MCF 10A (cell line): ENCODE data around the gene UGT3A1. TPM values are rescaled to one million over a fixed set of nuclear protein-coding genes. Genes with fewer than 3 reads are reported as not detected.

ENCODE experiments used
- BruUV-seq: library from RNA; stranded (reverse); fragments of 400-500 nt; replicated peaks from 2 replicates; lab custom pipeline; 2021; lab: Mats Ljungman, UMichigan
- CTCF ChIA-PET: fragments of 300-600 bp; sonication (Branson Sonifier 250); formaldehyde crosslinking; extraction: SDS; loops from one replicate; lab custom pipeline; 2021; ENCODE audit warnings: antibody characterized with exemption, inconsistent platforms; lab: Yijun Ruan, JAX
- POLR2A ChIA-PET: fragments of 300-600, 350-650 bp; sonication (Branson Sonifier 250); formaldehyde crosslinking; extraction: SDS; loops from one replicate; lab custom pipeline; 2020; ENCODE audit warnings: antibody characterized with exemption, inconsistent platforms; lab: Yijun Ruan, JAX
- DNase-seq: peaks from one replicate; pipeline ENCODE4 v3.0.0-alpha.2; 2018; ENCODE audit not compliant: unreplicated experiment
- H3K27ac Mint-ChIP-seq: one replicate; pipeline ENCODE4 v1.8.0; 2022; ENCODE audit warnings: mild to moderate bottlenecking, low read depth, mixed read lengths; ENCODE audit not compliant: unreplicated experiment
- H3K27me3 Mint-ChIP-seq: one replicate; pipeline ENCODE4 v1.8.0; 2022; ENCODE audit warnings: mixed read lengths; ENCODE audit not compliant: insufficient read depth, unreplicated experiment
- H3K36me3 Mint-ChIP-seq: one replicate; pipeline ENCODE4 v1.8.0; 2022; ENCODE audit warnings: mild to moderate bottlenecking, moderate library complexity, mixed read lengths; ENCODE audit not compliant: insufficient read depth, unreplicated experiment
- H3K4me1 Mint-ChIP-seq: one replicate; pipeline ENCODE4 v1.8.0; 2022; ENCODE audit warnings: mixed read lengths; ENCODE audit not compliant: insufficient read depth, unreplicated experiment
- H3K4me3 Mint-ChIP-seq: one replicate; pipeline ENCODE4 v1.8.0; 2022; ENCODE audit warnings: mild to moderate bottlenecking, moderate library complexity, mixed read lengths; ENCODE audit not compliant: unreplicated experiment
- H3K9me3 Mint-ChIP-seq: one replicate; pipeline ENCODE4 v1.8.0; 2022; ENCODE audit warnings: mixed read lengths; ENCODE audit not compliant: unreplicated experiment
- intact Hi-C: fragments of 100-400 bp; cut with micrococcal nuclease; formaldehyde crosslinking; loops from 2 replicates; pipeline ENCODE4 v1.14.1; 2022
- total RNA-seq: library from RNA; stranded (reverse); gene quantifications from 2 replicates; pipeline ENCODE4 v1.2.3, GENCODE V29; 2022
- TF ChIP-seq, protein P1 (sequence below): fragments of 200-600 bp; IDR thresholded peaks from one replicate; pipeline ENCODE4 v1.8.0; 2022; ENCODE audit warnings: antibody characterized with exemption, mild to moderate bottlenecking; ENCODE audit not compliant: unreplicated experiment

UGT3A1 gene
- total RNA-seq, 1 experiment from 2014 or later = not detected

DNA sequence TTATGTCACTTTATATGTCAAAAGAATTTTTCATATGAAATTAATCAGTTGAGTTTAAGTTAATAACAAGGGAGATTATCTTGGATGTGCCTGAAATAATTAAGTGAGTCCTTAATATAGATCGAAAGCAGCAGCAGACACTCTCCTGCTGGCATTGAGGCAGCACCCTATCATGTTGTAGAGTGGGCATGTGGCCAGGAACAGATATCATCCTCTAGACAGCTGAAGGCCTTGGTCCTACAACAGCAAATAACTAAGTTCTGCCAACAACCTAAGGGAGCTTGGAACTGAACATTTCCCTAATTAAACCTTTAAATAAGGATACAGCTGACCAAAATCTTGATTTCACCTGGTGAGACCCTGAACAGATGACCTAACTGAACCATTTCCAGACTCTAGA is 25.8 kb upstream of the UGT3A1 start:
- Mint-ChIP-seq H3K4me1 (no peaks in the 10 kb centered on the region), H3K4me3 (no peak overlapping the region), H3K27me3 (no peaks in the 10 kb centered on the region), H3K9me3 (peaks cover 3% of the 10 kb centered on the region), H3K36me3 (no peaks in the 10 kb centered on the region), H3K27ac (no peak overlapping the region)
- intact Hi-C loops = no loop called here
- POLR2A ChIA-PET = no interaction called here
- CTCF ChIA-PET = no interaction called here
- no TSS peak for BruUV-seq
- DNase-seq = no peak
- TF ChIP-seq, protein P1, sequence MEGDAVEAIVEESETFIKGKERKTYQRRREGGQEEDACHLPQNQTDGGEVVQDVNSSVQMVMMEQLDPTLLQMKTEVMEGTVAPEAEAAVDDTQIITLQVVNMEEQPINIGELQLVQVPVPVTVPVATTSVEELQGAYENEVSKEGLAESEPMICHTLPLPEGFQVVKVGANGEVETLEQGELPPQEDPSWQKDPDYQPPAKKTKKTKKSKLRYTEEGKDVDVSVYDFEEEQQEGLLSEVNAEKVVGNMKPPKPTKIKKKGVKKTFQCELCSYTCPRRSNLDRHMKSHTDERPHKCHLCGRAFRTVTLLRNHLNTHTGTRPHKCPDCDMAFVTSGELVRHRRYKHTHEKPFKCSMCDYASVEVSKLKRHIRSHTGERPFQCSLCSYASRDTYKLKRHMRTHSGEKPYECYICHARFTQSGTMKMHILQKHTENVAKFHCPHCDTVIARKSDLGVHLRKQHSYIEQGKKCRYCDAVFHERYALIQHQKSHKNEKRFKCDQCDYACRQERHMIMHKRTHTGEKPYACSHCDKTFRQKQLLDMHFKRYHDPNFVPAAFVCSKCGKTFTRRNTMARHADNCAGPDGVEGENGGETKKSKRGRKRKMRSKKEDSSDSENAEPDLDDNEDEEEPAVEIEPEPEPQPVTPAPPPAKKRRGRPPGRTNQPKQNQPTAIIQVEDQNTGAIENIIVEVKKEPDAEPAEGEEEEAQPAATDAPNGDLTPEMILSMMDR = no peak

DNA sequence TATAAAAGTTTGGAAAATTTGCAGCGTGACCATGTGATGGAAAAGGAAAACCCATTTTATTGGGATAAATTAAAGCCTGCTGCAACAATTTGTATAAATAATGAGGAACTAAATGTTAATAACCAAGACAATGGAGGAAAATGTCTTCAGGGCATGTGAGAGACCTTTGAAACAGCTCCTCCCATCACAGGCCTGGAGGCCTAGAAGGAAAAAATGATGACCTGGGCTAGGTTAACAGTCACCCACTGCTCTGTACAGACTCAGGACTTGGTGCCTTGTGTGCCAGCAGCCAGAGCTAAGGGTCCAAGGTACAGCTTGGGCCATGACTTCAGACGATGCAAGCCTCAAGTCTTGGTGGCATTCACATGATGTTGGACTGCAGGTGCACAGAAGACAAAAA is 22.0 kb upstream of the UGT3A1 start:
- BruUV-seq = no TSS peak
- Mint-ChIP-seq H3K27ac (no peak overlapping the region), H3K4me1 (no peaks in the 10 kb centered on the region), H3K4me3 (no peak overlapping the region), H3K36me3 (no peaks in the 10 kb centered on the region), H3K27me3 (no peaks in the 10 kb centered on the region), H3K9me3 (peaks cover 7% of the 10 kb centered on the region)
- POLR2A ChIA-PET = no interaction called here
- TF ChIP-seq, protein P1 = no peak
- CTCF ChIA-PET = no interaction called here
- intact Hi-C loops = no loop called here
- no peak for DNase-seq

DNA sequence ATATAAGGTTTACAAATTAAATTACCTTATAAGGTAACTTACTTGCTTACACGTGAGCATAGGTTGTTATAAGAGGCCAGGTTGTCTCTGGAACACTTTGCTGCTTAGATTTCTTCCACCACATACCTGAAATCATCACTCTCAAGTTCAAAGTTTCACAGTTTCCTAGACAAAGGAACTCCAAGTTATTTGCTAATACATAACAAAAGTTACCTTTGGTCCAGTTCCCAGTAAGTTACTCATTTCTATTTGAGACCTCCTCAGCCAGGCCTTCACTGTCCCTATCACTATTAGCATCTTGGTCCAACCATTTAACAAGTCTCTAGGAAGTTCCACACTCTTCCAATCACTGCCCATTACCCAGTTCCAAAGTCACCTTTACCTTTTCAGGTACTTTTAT is 18.5 kb upstream of the UGT3A1 start:
- DNase-seq = no peak
- Mint-ChIP-seq H3K4me1 (no peaks in the 10 kb centered on the region), H3K4me3 (no peak overlapping the region), H3K27ac (no peak overlapping the region), H3K36me3 (no peaks in the 10 kb centered on the region), H3K9me3 (peaks cover 15% of the 10 kb centered on the region), H3K27me3 (no peaks in the 10 kb centered on the region)
- TF ChIP-seq, protein P1 = no peak
- ChIA-PET POLR2A (no interaction called here), CTCF (interaction anchor here (0.6 kb wide), 1 partner anchor 962 kb away, joined by 3 read pairs; the partner anchor contains the start of gene AGXT2)
- BruUV-seq = no TSS peak
- intact Hi-C loops = no loop called here

DNA sequence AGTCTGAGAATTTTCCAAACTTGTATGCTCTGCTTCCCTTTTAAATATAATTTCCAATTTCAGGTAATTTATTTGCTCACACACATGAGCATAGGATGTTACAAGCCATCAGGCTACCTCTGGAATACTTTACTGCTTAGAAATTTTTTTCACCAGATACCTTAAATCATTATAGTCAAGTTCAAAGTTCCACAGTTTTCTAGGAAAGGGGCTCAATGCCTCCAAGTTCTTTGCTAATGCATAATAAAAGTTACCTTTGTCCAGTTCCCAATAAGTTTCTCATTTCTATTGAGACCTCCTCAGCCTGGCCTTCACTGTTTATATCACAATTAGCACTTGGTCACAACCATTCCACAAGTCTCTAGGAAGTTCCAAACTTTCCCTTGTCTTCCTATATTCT is 16.2 kb upstream of the UGT3A1 start:
- ChIA-PET POLR2A (no interaction called here), CTCF (no interaction called here)
- no TSS peak for BruUV-seq
- no peaks in the 10 kb centered on the region for H3K36me3 Mint-ChIP-seq
- no peak for DNase-seq
- H3K27me3 Mint-ChIP-seq = no peaks in the 10 kb centered on the region
- no peak overlapping the region for H3K27ac Mint-ChIP-seq
- intact Hi-C loops = no loop called here
- H3K4me3 Mint-ChIP-seq = no peak overlapping the region
- no peaks in the 10 kb centered on the region for H3K4me1 Mint-ChIP-seq
- peaks cover 15% of the 10 kb centered on the region for H3K9me3 Mint-ChIP-seq
- TF ChIP-seq, protein P1 = no peak
